Activated naive CD8-positive, alpha-beta T cell treated with anti-CD3 and anti-CD28 coated beads for 36 hours (primary cell): Measurements from ENCODE around the gene KAZN. TPM values are rescaled to one million over a fixed set of nuclear protein-coding genes. Genes with fewer than 3 reads are reported as not detected.

Source experiments
- DNase-seq: peaks from one replicate; pipeline ENCODE4 v3.0.0; 2021
- H3K27ac Mint-ChIP-seq: one replicate; pipeline ENCODE4 v1.8.0; 2022; ENCODE audit warnings: mild to moderate bottlenecking, moderate library complexity, mixed read lengths
- H3K27me3 Mint-ChIP-seq: one replicate; pipeline ENCODE4 v1.8.0; 2022; ENCODE audit warnings: mild to moderate bottlenecking, mixed read lengths
- H3K36me3 Mint-ChIP-seq: one replicate; pipeline ENCODE4 v1.8.0; 2021; ENCODE audit warnings: mild to moderate bottlenecking, mixed read lengths
- H3K4me1 Mint-ChIP-seq: one replicate; pipeline ENCODE4 v1.8.0; 2021; ENCODE audit warnings: mixed read lengths
- H3K4me3 Mint-ChIP-seq: one replicate; pipeline ENCODE4 v1.8.0; 2022; ENCODE audit warnings: mild to moderate bottlenecking, moderate library complexity, mixed read lengths
- H3K9me3 Mint-ChIP-seq: one replicate; pipeline ENCODE4 v1.8.0; 2022; ENCODE audit warnings: mixed read lengths
- total RNA-seq, 2 experiments: library from RNA; stranded (reverse); gene quantifications; one replicate each; pipeline ENCODE4 v1.2.3, GENCODE V29; 2021

KAZN gene
- total RNA-seq, 2 experiments from 2014 or later = 0.74 to 1.5 TPM

- Mint-ChIP-seq H3K36me3 (no peaks in the 10 kb centered on the region), H3K4me1 (no peaks in the 10 kb centered on the region), H3K27ac (no peak overlapping the region), H3K4me3 (no peak overlapping the region), H3K9me3 (no peaks in the 10 kb centered on the region), H3K27me3 (no peaks in the 10 kb centered on the region)
- DNase-seq = no peak
Observed at GRCh38 chr1:14944471-14944985, 346.0 kb downstream of the KAZN start.

GRCh38 chr1:14945132-14946010, 346.9 kb downstream of the KAZN start:
- no peak for DNase-seq
- no peaks in the 10 kb centered on the region for H3K36me3 Mint-ChIP-seq
- no peaks in the 10 kb centered on the region for H3K4me1 Mint-ChIP-seq
- no peaks in the 10 kb centered on the region for H3K27me3 Mint-ChIP-seq
- H3K4me3 Mint-ChIP-seq = no peak overlapping the region
- H3K27ac Mint-ChIP-seq = no peak overlapping the region
- H3K9me3 Mint-ChIP-seq = no peaks in the 10 kb centered on the region

GRCh38 chr1:14946011-14946359, 347.5 kb downstream of the KAZN start:
- no peaks in the 10 kb centered on the region for H3K9me3 Mint-ChIP-seq

GRCh38 chr1:14946684-14947238, 348.3 kb downstream of the KAZN start:
- Mint-ChIP-seq H3K27me3 (no peaks in the 10 kb centered on the region), H3K36me3 (no peaks in the 10 kb centered on the region)

More at GRCh38 chr1:14946011-14946359, 347.5 kb downstream of the KAZN start:
- no peak for DNase-seq
- H3K36me3 Mint-ChIP-seq = no peaks in the 10 kb centered on the region
- no peak overlapping the region for H3K27ac Mint-ChIP-seq
- no peaks in the 10 kb centered on the region for H3K27me3 Mint-ChIP-seq
- H3K4me1 Mint-ChIP-seq = no peaks in the 10 kb centered on the region
- no peak overlapping the region for H3K4me3 Mint-ChIP-seq

GRCh38 chr1:14947421-14947820, 348.9 kb downstream of the KAZN start:
- Mint-ChIP-seq H3K36me3 (no peaks in the 10 kb centered on the region), H3K27me3 (no peaks in the 10 kb centered on the region), H3K9me3 (no peaks in the 10 kb centered on the region), H3K4me1 (no peaks in the 10 kb centered on the region), H3K4me3 (no peak overlapping the region), H3K27ac (no peak overlapping the region)
- DNase-seq = no peak

More at GRCh38 chr1:14946684-14947238, 348.3 kb downstream of the KAZN start:
- Mint-ChIP-seq H3K4me1 (no peaks in the 10 kb centered on the region), H3K27ac (no peak overlapping the region), H3K4me3 (no peak overlapping the region), H3K9me3 (no peaks in the 10 kb centered on the region)
- DNase-seq = no peak

GRCh38 chr1:14948112-14948652, 349.7 kb downstream of the KAZN start:
- Mint-ChIP-seq H3K9me3 (no peaks in the 10 kb centered on the region), H3K4me3 (no peak overlapping the region), H3K27ac (no peak overlapping the region), H3K4me1 (no peaks in the 10 kb centered on the region), H3K27me3 (no peaks in the 10 kb centered on the region), H3K36me3 (no peaks in the 10 kb centered on the region)
- no peak for DNase-seq

- Mint-ChIP-seq H3K27me3 (no peaks in the 10 kb centered on the region), H3K36me3 (no peaks in the 10 kb centered on the region), H3K27ac (no peak overlapping the region), H3K4me3 (no peak overlapping the region), H3K4me1 (no peaks in the 10 kb centered on the region), H3K9me3 (no peaks in the 10 kb centered on the region)
- no peak for DNase-seq
Observed at GRCh38 chr1:14949270-14949835, 350.9 kb downstream of the KAZN start.

- no peaks in the 10 kb centered on the region for H3K36me3 Mint-ChIP-seq
- no peaks in the 10 kb centered on the region for H3K27me3 Mint-ChIP-seq
- H3K9me3 Mint-ChIP-seq = no peaks in the 10 kb centered on the region
- no peak for DNase-seq
- H3K27ac Mint-ChIP-seq = no peak overlapping the region
- no peak overlapping the region for H3K4me3 Mint-ChIP-seq
- H3K4me1 Mint-ChIP-seq = no peaks in the 10 kb centered on the region
Observed at GRCh38 chr1:14949836-14950713, 351.6 kb downstream of the KAZN start.

- H3K36me3 Mint-ChIP-seq = no peaks in the 10 kb centered on the region
- DNase-seq = no peak
- H3K27me3 Mint-ChIP-seq = no peaks in the 10 kb centered on the region
- H3K27ac Mint-ChIP-seq = no peak overlapping the region
- H3K4me1 Mint-ChIP-seq = no peaks in the 10 kb centered on the region
- H3K4me3 Mint-ChIP-seq = no peak overlapping the region
- H3K9me3 Mint-ChIP-seq = no peaks in the 10 kb centered on the region
Observed at GRCh38 chr1:14951766-14952165, 353.3 kb downstream of the KAZN start.

- DNase-seq = no peak
- Mint-ChIP-seq H3K9me3 (no peaks in the 10 kb centered on the region), H3K4me1 (no peaks in the 10 kb centered on the region), H3K4me3 (no peak overlapping the region), H3K27ac (no peak overlapping the region), H3K27me3 (no peaks in the 10 kb centered on the region), H3K36me3 (no peaks in the 10 kb centered on the region)
Observed at GRCh38 chr1:14952626-14953314, 354.3 kb downstream of the KAZN start.

- H3K4me1 Mint-ChIP-seq = no peaks in the 10 kb centered on the region
- H3K27me3 Mint-ChIP-seq = no peaks in the 10 kb centered on the region
- H3K36me3 Mint-ChIP-seq = no peaks in the 10 kb centered on the region
- no peak overlapping the region for H3K4me3 Mint-ChIP-seq
- no peak overlapping the region for H3K27ac Mint-ChIP-seq
- H3K9me3 Mint-ChIP-seq = no peaks in the 10 kb centered on the region
- no peak for DNase-seq
Observed at GRCh38 chr1:14954210-14954609, 355.7 kb downstream of the KAZN start.

GRCh38 chr1:14954930-14955329, 356.4 kb downstream of the KAZN start:
- Mint-ChIP-seq H3K4me1 (no peaks in the 10 kb centered on the region), H3K4me3 (no peak overlapping the region), H3K27ac (no peak overlapping the region), H3K9me3 (no peaks in the 10 kb centered on the region), H3K36me3 (no peaks in the 10 kb centered on the region), H3K27me3 (no peaks in the 10 kb centered on the region)
- DNase-seq = no peak

GRCh38 chr1:14955402-14955801, 356.9 kb downstream of the KAZN start:
- Mint-ChIP-seq H3K27me3 (no peaks in the 10 kb centered on the region), H3K4me1 (no peaks in the 10 kb centered on the region), H3K36me3 (no peaks in the 10 kb centered on the region), H3K27ac (no peak overlapping the region), H3K4me3 (no peak overlapping the region), H3K9me3 (no peaks in the 10 kb centered on the region)
- no peak for DNase-seq

- Mint-ChIP-seq H3K4me1 (no peaks in the 10 kb centered on the region), H3K9me3 (no peaks in the 10 kb centered on the region)
Observed at GRCh38 chr1:14955976-14956375, 357.5 kb downstream of the KAZN start.

More at GRCh38 chr1:14955976-14956375, 357.5 kb downstream of the KAZN start:
- no peak for DNase-seq
- Mint-ChIP-seq H3K27me3 (no peaks in the 10 kb centered on the region), H3K27ac (no peak overlapping the region), H3K4me3 (no peak overlapping the region), H3K36me3 (no peaks in the 10 kb centered on the region)
